Measurements from ENCODE around the gene FAM114A1. TPM values are rescaled to one million over a fixed set of nuclear protein-coding genes. Genes with fewer than 3 reads are reported as not detected.

The FAM114A1 gene
- total RNA-seq, 2 donors from 2014 or later, result 76.3 to 88.3 TPM

GRCh38 chr4:38920186-38920585 lies 52.6 kb downstream of the FAM114A1 start:
- no peak for TF ChIP-seq CTCF (IDR thresholded peaks at IDR 0.05)
- Histone ChIP-seq H3K36me3 (peaks cover 12% of the 10 kb centered on the region), H3K4me1 (no peaks in the 10 kb centered on the region), H3K9ac (ENCODE audit: low read depth in 2 of 2, low read length in 2 of 2) (no peak overlapping the region), H3K9me3 (no peaks in the 10 kb centered on the region), H3K4me3 (no peak overlapping the region), H3K27me3 (no peaks in the 10 kb centered on the region), H3K27ac (no peak overlapping the region)
- no peak for DNase-seq
- intact Hi-C loops (cut with DNase I), result no loop called here

- no peaks in the 10 kb centered on the region for H3K27me3 ChIP-seq
- H3K4me3 ChIP-seq, result no peak overlapping the region
- DNase-seq, result no peak
- intact Hi-C loops (cut with DNase I), result no loop called here
- H3K27ac ChIP-seq, result no peak overlapping the region
- H3K9ac ChIP-seq (ENCODE audit: low read depth in 2 of 2, low read length in 2 of 2), result no peak overlapping the region
- TF ChIP-seq CTCF (IDR thresholded peaks at IDR 0.05), result no peak
- no peaks in the 10 kb centered on the region for H3K9me3 ChIP-seq
- H3K4me1 ChIP-seq, result no peaks in the 10 kb centered on the region
- H3K36me3 ChIP-seq, result peaks cover 12% of the 10 kb centered on the region
Measured at GRCh38 chr4:38920677-38921076, 53.1 kb downstream of the FAM114A1 start.

- TF ChIP-seq CTCF (IDR thresholded peaks at IDR 0.05), result no peak
- Histone ChIP-seq H3K36me3 (peaks cover 12% of the 10 kb centered on the region), H3K27me3 (no peaks in the 10 kb centered on the region), H3K4me3 (no peak overlapping the region), H3K4me1 (no peaks in the 10 kb centered on the region), H3K9me3 (no peaks in the 10 kb centered on the region), H3K27ac (no peak overlapping the region), H3K9ac (ENCODE audit: low read depth in 2 of 2, low read length in 2 of 2) (no peak overlapping the region)
- DNase-seq, result no peak
- intact Hi-C loops (cut with DNase I), result no loop called here
Measured at GRCh38 chr4:38921151-38921550, 53.5 kb downstream of the FAM114A1 start.

- H3K9me3 ChIP-seq, result no peaks in the 10 kb centered on the region
- no peaks in the 10 kb centered on the region for H3K4me1 ChIP-seq
- H3K36me3 ChIP-seq, result peaks cover 11% of the 10 kb centered on the region
- H3K9ac ChIP-seq (ENCODE audit: low read depth in 2 of 2, low read length in 2 of 2), result no peak overlapping the region
- no peaks in the 10 kb centered on the region for H3K27me3 ChIP-seq
- intact Hi-C loops (cut with DNase I), result no loop called here
- no peak for TF ChIP-seq CTCF (IDR thresholded peaks at IDR 0.05)
- no peak overlapping the region for H3K4me3 ChIP-seq
- H3K27ac ChIP-seq, result no peak overlapping the region
- DNase-seq, result no peak
Measured at GRCh38 chr4:38923746-38924145, 56.1 kb downstream of the FAM114A1 start.

GRCh38 chr4:38924353-38924752 lies 56.7 kb downstream of the FAM114A1 start:
- Histone ChIP-seq H3K27ac (no peak overlapping the region), H3K9me3 (no peaks in the 10 kb centered on the region), H3K9ac (ENCODE audit: low read depth in 2 of 2, low read length in 2 of 2) (no peak overlapping the region), H3K4me3 (no peak overlapping the region), H3K27me3 (no peaks in the 10 kb centered on the region), H3K36me3 (peaks cover 14% of the 10 kb centered on the region), H3K4me1 (no peaks in the 10 kb centered on the region)
- no peak for DNase-seq
- TF ChIP-seq CTCF (IDR thresholded peaks at IDR 0.05), result no peak
- intact Hi-C loops (cut with DNase I), result no loop called here

Data from colonic mucosa (tissue), 4 donors.